ENCODE data around the gene OCIAD2.

The OCIAD2 gene

GRCh38 chr4:48913346-48913745 lies 6.8 kb upstream of the OCIAD2 start:
- no peak for TF ChIP-seq CTCF (IDR thresholded peaks at IDR 0.05)
- H3K36me3 Mint-ChIP-seq (ENCODE audit: low read depth), result no peaks in the 10 kb centered on the region
- no peak overlapping the region for H3K4me3 Mint-ChIP-seq
- peaks cover 9% of the 10 kb centered on the region for H3K27me3 Mint-ChIP-seq (ENCODE audit: low read depth, poor library complexity)
- H3K4me1 Mint-ChIP-seq, result no peaks in the 10 kb centered on the region
- no peaks in the 10 kb centered on the region for H3K9me3 Mint-ChIP-seq
- DNase-seq, result no peak
- H3K27ac Mint-ChIP-seq, result no peak overlapping the region

GRCh38 chr4:48912349-48912748 lies 5.8 kb upstream of the OCIAD2 start:
- peaks cover 9% of the 10 kb centered on the region for H3K27me3 Mint-ChIP-seq (ENCODE audit: low read depth, poor library complexity)
- no peaks in the 10 kb centered on the region for H3K36me3 Mint-ChIP-seq (ENCODE audit: low read depth)
- no peaks in the 10 kb centered on the region for H3K9me3 Mint-ChIP-seq
- no peaks in the 10 kb centered on the region for H3K4me1 Mint-ChIP-seq
- no peak for TF ChIP-seq CTCF (IDR thresholded peaks at IDR 0.05)
- peak overlapping the region; percentile 10 for H3K27ac Mint-ChIP-seq
- no peak overlapping the region for H3K4me3 Mint-ChIP-seq
- DNase-seq, result no peak

GRCh38 chr4:48910511-48910910 lies 3.9 kb upstream of the OCIAD2 start:
- no peaks in the 10 kb centered on the region for H3K9me3 Mint-ChIP-seq
- peaks cover 9% of the 10 kb centered on the region for H3K27me3 Mint-ChIP-seq (ENCODE audit: low read depth, poor library complexity)
- H3K4me1 Mint-ChIP-seq, result peaks cover 13% of the 10 kb centered on the region
- H3K4me3 Mint-ChIP-seq, result no peak overlapping the region
- no peak for DNase-seq
- no peaks in the 10 kb centered on the region for H3K36me3 Mint-ChIP-seq (ENCODE audit: low read depth)
- no peak overlapping the region for H3K27ac Mint-ChIP-seq
- TF ChIP-seq CTCF (IDR thresholded peaks at IDR 0.05), result no peak

GRCh38 chr4:48909697-48910096 lies 3.1 kb upstream of the OCIAD2 start:
- no peaks in the 10 kb centered on the region for H3K9me3 Mint-ChIP-seq
- no peak for DNase-seq
- no peak overlapping the region for H3K4me3 Mint-ChIP-seq
- peaks cover 21% of the 10 kb centered on the region for H3K4me1 Mint-ChIP-seq
- peaks cover 4% of the 10 kb centered on the region for H3K36me3 Mint-ChIP-seq (ENCODE audit: low read depth)
- H3K27me3 Mint-ChIP-seq (ENCODE audit: low read depth, poor library complexity), result peaks cover 4% of the 10 kb centered on the region
- H3K27ac Mint-ChIP-seq, result no peak overlapping the region
- no peak for TF ChIP-seq CTCF (IDR thresholded peaks at IDR 0.05)

DNA sequence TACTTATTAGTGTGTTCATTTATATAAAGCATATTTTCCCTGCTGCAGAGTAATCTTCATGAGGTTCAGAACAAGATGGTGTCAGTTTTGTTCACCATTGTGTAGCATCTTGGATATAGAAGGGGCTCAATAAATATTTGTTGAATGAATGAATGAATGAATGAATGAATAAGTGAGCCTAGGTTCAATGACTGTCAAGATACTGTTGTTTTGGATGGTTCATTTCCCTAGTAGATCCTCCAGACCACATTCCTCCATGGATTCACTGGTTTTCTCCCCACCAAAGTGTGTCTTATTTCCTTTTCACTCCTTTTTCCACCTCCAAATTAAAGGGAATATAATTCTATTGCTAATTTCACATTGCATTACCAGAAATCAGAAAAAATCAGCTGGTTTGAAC lies 2.1 kb upstream of the OCIAD2 start:
- no peak for DNase-seq
- H3K9me3 Mint-ChIP-seq, result no peaks in the 10 kb centered on the region
- H3K36me3 Mint-ChIP-seq (ENCODE audit: low read depth), result peaks cover 11% of the 10 kb centered on the region
- no peak overlapping the region for H3K27ac Mint-ChIP-seq
- no peak for TF ChIP-seq CTCF (IDR thresholded peaks at IDR 0.05)
- no peak overlapping the region for H3K4me3 Mint-ChIP-seq
- peaks cover 23% of the 10 kb centered on the region for H3K4me1 Mint-ChIP-seq
- H3K27me3 Mint-ChIP-seq (ENCODE audit: low read depth, poor library complexity), result peaks cover 4% of the 10 kb centered on the region

- peaks cover 4% of the 10 kb centered on the region for H3K27me3 Mint-ChIP-seq (ENCODE audit: low read depth, poor library complexity)
- peaks cover 23% of the 10 kb centered on the region for H3K4me1 Mint-ChIP-seq
- peaks cover 17% of the 10 kb centered on the region for H3K36me3 Mint-ChIP-seq (ENCODE audit: low read depth)
- TF ChIP-seq CTCF (IDR thresholded peaks at IDR 0.05), result no peak
- no peak overlapping the region for H3K27ac Mint-ChIP-seq
- H3K4me3 Mint-ChIP-seq, result peak overlapping the region; percentile 45
- H3K9me3 Mint-ChIP-seq, result no peaks in the 10 kb centered on the region
- no peak for DNase-seq
Observed at GRCh38 chr4:48907706-48908477, 1.3 kb upstream of the OCIAD2 start.
